KMS-11 (cell line): ENCODE data around the gene TEAD1.

ENCODE experiments used
- H2AFZ ChIP-seq: fragments of 200-600 bp; sonication (generic); 2 replicates; pipeline ENCODE4 v1.6.1; 2016; ENCODE audit warnings: antibody characterized with exemption, mixed run types, low read depth
- H3K27ac ChIP-seq: fragments of 200-600 bp; sonication (generic); 2 replicates; pipeline ENCODE4 v1.6.1; 2016; ENCODE audit warnings: mild to moderate bottlenecking, mixed run types
- H3K27me3 ChIP-seq: fragments of 200-600 bp; sonication (generic); 2 replicates; pipeline ENCODE4 v1.6.1; 2017; ENCODE audit warnings: mild to moderate bottlenecking, low read depth, mixed run types, moderate library complexity; ENCODE audit not compliant: insufficient read depth
- H3K36me3 ChIP-seq: fragments of 200-600 bp; sonication (generic); 2 replicates; pipeline ENCODE4 v1.6.1; 2017; ENCODE audit warnings: mild to moderate bottlenecking, mixed run types; ENCODE audit not compliant: insufficient read depth
- H3K4me1 ChIP-seq: fragments of 200-600 bp; sonication (generic); 2 replicates; pipeline ENCODE4 v1.6.1; 2016; ENCODE audit warnings: mild to moderate bottlenecking, low read depth, mixed run types; ENCODE audit not compliant: poor library complexity, severe bottlenecking
- H3K4me2 ChIP-seq: fragments of 200-600 bp; sonication (generic); 2 replicates; pipeline ENCODE4 v1.7.0; 2016; ENCODE audit warnings: mild to moderate bottlenecking, mixed run types
- H3K4me3 ChIP-seq: fragments of 200-600 bp; sonication (generic); IDR thresholded peaks from 2 replicates; pipeline ENCODE4 v1.6.1; 2017; ENCODE audit warnings: low read depth, low read length, mixed read lengths; ENCODE audit not compliant: insufficient read depth
- H3K79me2 ChIP-seq: fragments of 200-600 bp; sonication (generic); 2 replicates; pipeline ENCODE4 v1.6.1; 2016; ENCODE audit warnings: low read depth, mixed run types; ENCODE audit not compliant: insufficient read depth
- H3K9ac ChIP-seq: fragments of 200-600 bp; sonication (generic); 2 replicates; pipeline ENCODE4 v1.6.1; 2016; ENCODE audit warnings: mild to moderate bottlenecking, mixed run types
- H4K20me1 ChIP-seq: fragments of 200-600 bp; sonication (generic); 2 replicates; pipeline ENCODE4 v1.6.1; 2016; ENCODE audit warnings: mild to moderate bottlenecking, mixed run types; ENCODE audit not compliant: insufficient read depth
- CTCF ChIP-seq: fragments of 200-600 bp; sonication (generic); conservative IDR thresholded peaks from 2 replicates; pipeline ENCODE4 v1.6.1; 2017; ENCODE audit warnings: low read depth, mild to moderate bottlenecking, antibody characterized with exemption, low read length, moderate library complexity, mixed read lengths

TEAD1 gene

DNA sequence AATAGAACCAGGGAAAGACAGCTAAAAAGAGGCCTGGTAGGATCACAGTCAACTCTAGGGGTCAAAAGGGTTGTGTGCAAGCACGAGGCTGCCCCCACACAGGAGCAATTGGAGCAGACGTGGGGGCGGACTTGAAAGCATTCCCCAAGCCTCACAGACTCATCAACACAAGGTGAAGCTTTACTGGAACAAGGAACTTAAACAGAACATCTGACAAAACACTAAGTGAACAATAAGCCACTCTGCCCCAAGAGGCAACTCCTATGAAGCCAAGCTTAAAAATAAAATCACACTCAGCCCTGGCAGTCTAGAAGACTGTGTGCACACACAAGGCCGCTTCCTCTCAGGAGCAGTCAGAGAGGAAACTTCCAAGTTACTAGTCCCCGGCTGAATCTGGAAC lies 32.2 kb upstream of the TEAD1 start:
- TF ChIP-seq CTCF, result no peak
- Histone ChIP-seq H3K4me3 (no peak overlapping the region), H3K4me2 (no peak overlapping the region), H3K27ac (no peak overlapping the region), H4K20me1 (no peaks in the 10 kb centered on the region), H3K4me1 (no peaks in the 10 kb centered on the region), H3K79me2 (no peaks in the 10 kb centered on the region), H2AFZ (no peak overlapping the region), H3K9ac (no peak overlapping the region), H3K27me3 (no peaks in the 10 kb centered on the region), H3K36me3 (no peaks in the 10 kb centered on the region)

- no peaks in the 10 kb centered on the region for H4K20me1 ChIP-seq
- no peak overlapping the region for H2AFZ ChIP-seq
- TF ChIP-seq CTCF, result no peak
- no peaks in the 10 kb centered on the region for H3K27me3 ChIP-seq
- no peaks in the 10 kb centered on the region for H3K4me1 ChIP-seq
- no peaks in the 10 kb centered on the region for H3K36me3 ChIP-seq
- no peak overlapping the region for H3K9ac ChIP-seq
- no peak overlapping the region for H3K27ac ChIP-seq
- H3K4me2 ChIP-seq, result no peak overlapping the region
- no peaks in the 10 kb centered on the region for H3K79me2 ChIP-seq
- H3K4me3 ChIP-seq, result no peak overlapping the region
Observed at GRCh38 chr11:12642806-12643428, 31.3 kb upstream of the TEAD1 start.

DNA sequence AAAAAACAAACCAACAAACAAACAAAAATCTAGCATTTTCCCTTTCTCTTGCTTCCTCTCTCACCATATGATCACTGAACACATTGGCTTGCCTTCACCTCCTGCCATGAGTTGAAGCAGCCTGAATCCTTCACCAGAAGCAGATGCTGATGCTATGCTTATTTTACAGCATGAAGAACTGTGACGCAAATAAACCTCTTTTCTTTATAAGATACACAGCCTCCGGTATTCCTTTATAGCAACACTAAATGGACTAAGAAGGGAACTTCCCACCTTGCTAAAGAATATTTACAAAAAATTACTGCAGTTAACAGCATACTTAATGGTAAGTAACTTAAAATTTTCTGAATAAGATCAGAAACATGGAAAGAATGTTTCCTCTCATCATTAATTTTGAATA lies 27.7 kb upstream of the TEAD1 start:
- H2AFZ ChIP-seq, result no peak overlapping the region
- no peak overlapping the region for H3K9ac ChIP-seq
- no peak overlapping the region for H3K27ac ChIP-seq
- no peak overlapping the region for H3K4me2 ChIP-seq
- no peaks in the 10 kb centered on the region for H3K36me3 ChIP-seq
- H3K4me1 ChIP-seq, result no peaks in the 10 kb centered on the region
- no peak overlapping the region for H3K4me3 ChIP-seq
- H4K20me1 ChIP-seq, result no peaks in the 10 kb centered on the region
- TF ChIP-seq CTCF, result no peak
- no peaks in the 10 kb centered on the region for H3K79me2 ChIP-seq
- no peaks in the 10 kb centered on the region for H3K27me3 ChIP-seq

GRCh38 chr11:12653729-12654128 lies 20.5 kb upstream of the TEAD1 start:
- no peaks in the 10 kb centered on the region for H3K36me3 ChIP-seq
- no peaks in the 10 kb centered on the region for H3K4me1 ChIP-seq
- H3K4me2 ChIP-seq, result no peak overlapping the region
- no peak overlapping the region for H2AFZ ChIP-seq
- H3K79me2 ChIP-seq, result no peaks in the 10 kb centered on the region
- H3K27ac ChIP-seq, result no peak overlapping the region
- H3K9ac ChIP-seq, result no peak overlapping the region
- no peaks in the 10 kb centered on the region for H3K27me3 ChIP-seq
- no peaks in the 10 kb centered on the region for H4K20me1 ChIP-seq
- TF ChIP-seq CTCF, result no peak
- H3K4me3 ChIP-seq, result no peak overlapping the region
